ENCODE data around the gene MYBL2.

DNA sequence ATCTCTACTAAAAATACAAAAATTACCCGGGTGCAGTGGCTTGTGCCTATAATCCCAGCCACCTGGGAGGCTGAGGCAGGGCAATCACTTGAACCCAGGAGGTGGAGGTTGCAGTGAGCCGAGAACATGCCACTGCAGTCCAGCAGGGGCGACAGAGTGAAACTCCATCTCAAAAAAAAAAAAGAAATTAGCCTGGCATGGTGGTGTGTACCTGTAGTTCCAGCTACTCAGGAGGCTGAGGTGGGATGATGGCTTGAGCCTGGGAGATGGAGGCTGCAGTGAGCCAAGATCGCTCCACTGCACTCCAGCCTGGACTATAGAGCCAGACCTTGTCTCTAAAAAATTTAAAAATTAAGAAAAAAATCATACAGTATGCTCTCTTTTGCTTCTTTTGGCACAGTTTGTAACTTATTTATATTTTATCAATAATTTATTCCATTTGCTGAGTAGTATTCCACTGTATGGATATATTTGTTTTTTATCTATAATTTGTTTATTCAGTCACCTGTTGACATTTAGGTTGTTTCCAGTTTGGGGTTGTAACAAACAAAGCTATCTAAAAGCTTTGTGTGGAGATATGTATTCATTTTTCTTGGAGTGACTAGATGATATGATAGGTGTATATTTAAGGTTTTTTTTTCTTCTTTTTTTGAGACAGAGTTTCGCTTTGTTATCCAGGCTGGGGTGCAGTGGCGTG lies 8.0 kb upstream of the MYBL2 start:
- TF ChIP-seq, protein P1, sequence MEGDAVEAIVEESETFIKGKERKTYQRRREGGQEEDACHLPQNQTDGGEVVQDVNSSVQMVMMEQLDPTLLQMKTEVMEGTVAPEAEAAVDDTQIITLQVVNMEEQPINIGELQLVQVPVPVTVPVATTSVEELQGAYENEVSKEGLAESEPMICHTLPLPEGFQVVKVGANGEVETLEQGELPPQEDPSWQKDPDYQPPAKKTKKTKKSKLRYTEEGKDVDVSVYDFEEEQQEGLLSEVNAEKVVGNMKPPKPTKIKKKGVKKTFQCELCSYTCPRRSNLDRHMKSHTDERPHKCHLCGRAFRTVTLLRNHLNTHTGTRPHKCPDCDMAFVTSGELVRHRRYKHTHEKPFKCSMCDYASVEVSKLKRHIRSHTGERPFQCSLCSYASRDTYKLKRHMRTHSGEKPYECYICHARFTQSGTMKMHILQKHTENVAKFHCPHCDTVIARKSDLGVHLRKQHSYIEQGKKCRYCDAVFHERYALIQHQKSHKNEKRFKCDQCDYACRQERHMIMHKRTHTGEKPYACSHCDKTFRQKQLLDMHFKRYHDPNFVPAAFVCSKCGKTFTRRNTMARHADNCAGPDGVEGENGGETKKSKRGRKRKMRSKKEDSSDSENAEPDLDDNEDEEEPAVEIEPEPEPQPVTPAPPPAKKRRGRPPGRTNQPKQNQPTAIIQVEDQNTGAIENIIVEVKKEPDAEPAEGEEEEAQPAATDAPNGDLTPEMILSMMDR (IDR thresholded peaks at IDR 0.05) = no peak
- TF ChIP-seq POLR2A (IDR thresholded peaks at IDR 0.05) = no peak
